ENCODE data around the gene C18orf54.
A peak's percentile ranks its signal among the peaks of the same experiment; 100 is the strongest.

Gene C18orf54

GRCh38 chr18:54358495-54359040, 862 bp downstream of the C18orf54 start:
- Histone ChIP-seq H3K4me3 (ENCODE audit: low read depth, low read length, poor library complexity, severe bottlenecking) (peak overlapping the region; percentile 71), H3K27me3 (ENCODE audit: insufficient read depth, low read length) (no peaks in the 10 kb centered on the region), H3K79me2 (ENCODE audit: insufficient read depth, low read length) (0 out of 2 replicates have a peak, but pooled peaks cover 10% of the 10 kb centered on the region), H4K20me1 (ENCODE audit: insufficient read depth, low read length) (no peaks in the 10 kb centered on the region), H3K36me3 (ENCODE audit: insufficient read depth, low read length) (peaks cover 8% of the 10 kb centered on the region; the same call in 1 of the 2 replicates), H3K27ac (ENCODE audit: low read depth, low read length, poor library complexity, severe bottlenecking) (peak overlapping the region; percentile 39), H3K9ac (ENCODE audit: low read length) (peak overlapping the region; percentile 78), H2AFZ (ENCODE audit: low read length) (0 out of 2 replicates have a peak overlapping the region, but pooled peaks have one; percentile 11), H3K4me2 (ENCODE audit: low read length) (peak overlapping the region; percentile 90), H3F3A (ENCODE audit: insufficient read depth, low read length) (no peaks in the 10 kb centered on the region), H3K9me3 (ENCODE audit: low read length) (no peaks in the 10 kb centered on the region), H3K4me1 (ENCODE audit: insufficient read depth, low read length, severe bottlenecking) (peaks cover 23% of the 10 kb centered on the region), H3K9me2 (ENCODE audit: low read depth, low read length) (no peaks in the 10 kb centered on the region)
- TF ChIP-seq CTCF (IDR thresholded peaks at IDR 0.05; ENCODE audit: low read length) (no peak; the same call in 1 of the 2 replicates), EZH2 (IDR thresholded peaks at IDR 0.05; ENCODE audit: borderline replicate concordance, low read length) (no peak)

- no peak for TF ChIP-seq CTCF (IDR thresholded peaks at IDR 0.05; ENCODE audit: low read length)
- no peak for TF ChIP-seq EZH2 (IDR thresholded peaks at IDR 0.05; ENCODE audit: borderline replicate concordance, low read length)
- Histone ChIP-seq H3K79me2 (ENCODE audit: insufficient read depth, low read length) (0 out of 2 replicates have a peak, but pooled peaks cover 10% of the 10 kb centered on the region), H3K27ac (ENCODE audit: low read depth, low read length, poor library complexity, severe bottlenecking) (no peak overlapping the region), H3K9ac (ENCODE audit: low read length) (peak overlapping the region; percentile 78), H3K36me3 (ENCODE audit: insufficient read depth, low read length) (peaks cover 8% of the 10 kb centered on the region; the same call in 1 of the 2 replicates), H3K4me3 (ENCODE audit: low read depth, low read length, poor library complexity, severe bottlenecking) (peak overlapping the region; percentile 71), H3K4me1 (ENCODE audit: insufficient read depth, low read length, severe bottlenecking) (peaks cover 23% of the 10 kb centered on the region), H3K9me3 (ENCODE audit: low read length) (no peaks in the 10 kb centered on the region), H3K27me3 (ENCODE audit: insufficient read depth, low read length) (no peaks in the 10 kb centered on the region), H3K9me2 (ENCODE audit: low read depth, low read length) (no peaks in the 10 kb centered on the region), H2AFZ (ENCODE audit: low read length) (no peak overlapping the region), H3F3A (ENCODE audit: insufficient read depth, low read length) (no peaks in the 10 kb centered on the region), H4K20me1 (ENCODE audit: insufficient read depth, low read length) (no peaks in the 10 kb centered on the region), H3K4me2 (ENCODE audit: low read length) (peak overlapping the region; percentile 90)
These were observed 1.5 kb downstream of the C18orf54 start for GRCh38 chr18:54359233-54359632.

GRCh38 chr18:54360406-54360805, 2.7 kb downstream of the C18orf54 start:
- TF ChIP-seq CTCF (IDR thresholded peaks at IDR 0.05; ENCODE audit: low read length) (no peak), EZH2 (IDR thresholded peaks at IDR 0.05; ENCODE audit: borderline replicate concordance, low read length) (no peak)
- Histone ChIP-seq H3K4me3 (ENCODE audit: low read depth, low read length, poor library complexity, severe bottlenecking) (no peak overlapping the region), H2AFZ (ENCODE audit: low read length) (no peak overlapping the region), H3K27ac (ENCODE audit: low read depth, low read length, poor library complexity, severe bottlenecking) (no peak overlapping the region), H3K36me3 (ENCODE audit: insufficient read depth, low read length) (peaks cover 8% of the 10 kb centered on the region; the same call in 1 of the 2 replicates), H3K9ac (ENCODE audit: low read length) (no peak overlapping the region), H3K9me2 (ENCODE audit: low read depth, low read length) (no peaks in the 10 kb centered on the region), H3F3A (ENCODE audit: insufficient read depth, low read length) (no peaks in the 10 kb centered on the region), H4K20me1 (ENCODE audit: insufficient read depth, low read length) (no peaks in the 10 kb centered on the region), H3K4me1 (ENCODE audit: insufficient read depth, low read length, severe bottlenecking) (peaks cover 23% of the 10 kb centered on the region), H3K4me2 (ENCODE audit: low read length) (no peak overlapping the region), H3K79me2 (ENCODE audit: insufficient read depth, low read length) (0 out of 2 replicates have a peak, but pooled peaks cover 10% of the 10 kb centered on the region), H3K9me3 (ENCODE audit: low read length) (no peaks in the 10 kb centered on the region), H3K27me3 (ENCODE audit: insufficient read depth, low read length) (no peaks in the 10 kb centered on the region)

Data from OCI-LY1 (cell line).